Keratinocyte (primary cell): Measurements from ENCODE around the gene ITGBL1.

Experiments
- EZH2 ChIP-seq: IDR thresholded peaks from one replicate; pipeline ENCODE4 v1.6.1; 2012; ENCODE audit warnings: inconsistent platforms, mild to moderate bottlenecking, low read length, moderate library complexity
- TF ChIP-seq, protein P1 (sequence below), 3 experiments: IDR thresholded peaks in 1 of 3; conservative IDR thresholded peaks in 1 of 3; optimal IDR thresholded peaks in 1 of 3; 2 replicates in 2 of 3; 3 replicates in 1 of 3; pipeline versions ENCODE3 to v1.5.1; 2011; ENCODE audit warnings: low read length in 3 of 3, mild to moderate bottlenecking in 3 of 3, moderate library complexity in 2 of 3, control low read depth in 1 of 3, inconsistent platforms in 1 of 3; ENCODE audit not compliant: insufficient read depth in 2 of 3; ENCODE audit errors: extremely low read depth in 1 of 3

DNA sequence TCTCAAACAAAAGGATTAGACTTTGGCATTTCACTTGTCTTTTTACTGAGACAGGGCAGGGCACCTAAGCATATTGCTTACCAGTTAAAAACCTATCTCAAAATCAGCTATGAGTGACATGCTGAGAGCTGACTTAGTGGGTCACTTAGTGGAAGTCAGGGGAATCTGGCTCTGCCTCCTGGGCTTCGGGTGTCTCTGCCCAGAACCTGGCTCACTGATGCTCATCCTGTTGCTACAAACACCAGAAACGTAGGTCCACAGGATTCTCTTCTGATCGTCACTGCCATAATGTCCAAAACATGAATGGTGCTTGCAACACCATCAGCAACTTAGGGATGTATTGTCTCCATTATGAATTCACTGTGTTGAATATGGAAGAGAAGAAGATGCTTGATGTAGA lies 276.1 kb downstream of the ITGBL1 start:
- TF ChIP-seq, protein P1, sequence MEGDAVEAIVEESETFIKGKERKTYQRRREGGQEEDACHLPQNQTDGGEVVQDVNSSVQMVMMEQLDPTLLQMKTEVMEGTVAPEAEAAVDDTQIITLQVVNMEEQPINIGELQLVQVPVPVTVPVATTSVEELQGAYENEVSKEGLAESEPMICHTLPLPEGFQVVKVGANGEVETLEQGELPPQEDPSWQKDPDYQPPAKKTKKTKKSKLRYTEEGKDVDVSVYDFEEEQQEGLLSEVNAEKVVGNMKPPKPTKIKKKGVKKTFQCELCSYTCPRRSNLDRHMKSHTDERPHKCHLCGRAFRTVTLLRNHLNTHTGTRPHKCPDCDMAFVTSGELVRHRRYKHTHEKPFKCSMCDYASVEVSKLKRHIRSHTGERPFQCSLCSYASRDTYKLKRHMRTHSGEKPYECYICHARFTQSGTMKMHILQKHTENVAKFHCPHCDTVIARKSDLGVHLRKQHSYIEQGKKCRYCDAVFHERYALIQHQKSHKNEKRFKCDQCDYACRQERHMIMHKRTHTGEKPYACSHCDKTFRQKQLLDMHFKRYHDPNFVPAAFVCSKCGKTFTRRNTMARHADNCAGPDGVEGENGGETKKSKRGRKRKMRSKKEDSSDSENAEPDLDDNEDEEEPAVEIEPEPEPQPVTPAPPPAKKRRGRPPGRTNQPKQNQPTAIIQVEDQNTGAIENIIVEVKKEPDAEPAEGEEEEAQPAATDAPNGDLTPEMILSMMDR (optimal IDR thresholded peaks at IDR 0.05 in 1 of 3, IDR thresholded peaks at IDR 0.05 in 1 of 3, conservative IDR thresholded peaks at IDR 0.05 in 1 of 3; ENCODE audit: extremely low read depth in 1 of 3, insufficient read depth in 2 of 3, low read length in 3 of 3), result no peak
- TF ChIP-seq EZH2, result no peak
